Right atrium auricular region (tissue), 2 donors: ENCODE measurements around the gene RNF220. TPM values are rescaled to one million over a fixed set of nuclear protein-coding genes. Genes with fewer than 3 reads are reported as not detected.

Experiments
- DNase-seq: peaks from one replicate; pipeline ENCODE4 v3.0.0-alpha.2; 2019; ENCODE audit warnings: low spot score
- H3K27ac ChIP-seq, 2 donors: fragments of 200-600 bp; sonication (generic); 1 replicate in 1 of 2; 2 replicates in 1 of 2; pipeline ENCODE4 v1.5.1; 2016 to 2019
- H3K27me3 ChIP-seq, 2 donors: fragments of 200-600 bp; sonication (generic); one replicate each; pipeline versions ENCODE4 v1.5.1 to v1.6.0; 2017 to 2019
- H3K36me3 ChIP-seq: fragments of 200-600 bp; sonication (generic); one replicate; pipeline ENCODE4 v1.5.1; 2016
- H3K4me1 ChIP-seq, 2 donors: fragments of 200-600 bp; sonication (generic); one replicate each; pipeline versions ENCODE4 v1.5.1 to v1.6.0; 2017 to 2019
- H3K4me3 ChIP-seq, 2 donors: fragments of 200-600 bp; sonication (generic); 1 replicate in 1 of 2; 2 replicates in 1 of 2; pipeline ENCODE4 v1.5.1; 2017 to 2019; ENCODE audit warnings: mild to moderate bottlenecking in 1 of 2, moderate library complexity in 1 of 2
- H3K9me3 ChIP-seq, 2 donors: fragments of 200-600 bp; sonication (generic); one replicate each; pipeline ENCODE4 v1.5.1; 2019
- CTCF ChIP-seq, 2 donors: fragments of 200-600 bp; sonication (generic); IDR thresholded peaks; one replicate each; pipeline ENCODE4 v1.5.1; 2019; ENCODE audit warnings: antibody characterized with exemption in 2 of 2
- total RNA-seq, 2 donors: library from RNA; depleted of rRNA; stranded (reverse); fragments of >200 nt; gene quantifications; one replicate each; pipeline ENCODE4 v1.1.0, GENCODE V29; 2016

RNF220 gene
- total RNA-seq, 2 donors from 2014 or later: 76.1 to 91.6 TPM

GRCh38 chr1:44401256-44402228 is 3.5 kb upstream of the RNF220 start:
- Histone ChIP-seq H3K4me3 (no peak overlapping the region), H3K9me3 (no peaks in the 10 kb centered on the region), H3K4me1 (peaks cover 0 to 20% of the 10 kb centered on the region in 2 donors), H3K27me3 (peaks cover 3 to 8% of the 10 kb centered on the region in 2 donors), H3K27ac (no peak overlapping the region), H3K36me3 (no peaks in the 10 kb centered on the region)
- no peak for TF ChIP-seq CTCF (IDR thresholded peaks at IDR 0.05)
- DNase-seq: no peak

GRCh38 chr1:44405798-44406736 is 1.0 kb downstream of the RNF220 start:
- H3K4me1 ChIP-seq: peaks cover 0 to 37% of the 10 kb centered on the region in 2 donors
- H3K27ac ChIP-seq: peak overlapping the region; percentile 28 to 47
- H3K36me3 ChIP-seq: no peaks in the 10 kb centered on the region
- peak overlapping the region; percentile 27 to 52 for H3K4me3 ChIP-seq
- no peak for DNase-seq
- H3K27me3 ChIP-seq: peaks cover 23 to 42% of the 10 kb centered on the region in 2 donors
- no peak for TF ChIP-seq CTCF (IDR thresholded peaks at IDR 0.05)
- H3K9me3 ChIP-seq: no peaks in the 10 kb centered on the region

GRCh38 chr1:44406737-44407429 is 1.8 kb downstream of the RNF220 start:
- peaks cover 0 to 37% of the 10 kb centered on the region in 2 donors for H3K4me1 ChIP-seq
- H3K27ac ChIP-seq: peak overlapping the region in 1 of 2 donors; percentile 47
- no peak for DNase-seq

GRCh38 chr1:44407430-44408211 is 2.6 kb downstream of the RNF220 start:
- H3K4me1 ChIP-seq: peaks cover 0 to 37% of the 10 kb centered on the region in 2 donors
- no peaks in the 10 kb centered on the region for H3K36me3 ChIP-seq
- H3K9me3 ChIP-seq: no peaks in the 10 kb centered on the region
- peak overlapping the region; percentile 27 to 52 for H3K4me3 ChIP-seq
- no peak overlapping the region for H3K27ac ChIP-seq
- DNase-seq: no peak
- H3K27me3 ChIP-seq: peaks cover 22 to 50% of the 10 kb centered on the region in 2 donors
- no peak for TF ChIP-seq CTCF (IDR thresholded peaks at IDR 0.05)

More at GRCh38 chr1:44406737-44407429, 1.8 kb downstream of the RNF220 start:
- Histone ChIP-seq H3K9me3 (no peaks in the 10 kb centered on the region), H3K36me3 (no peaks in the 10 kb centered on the region), H3K27me3 (peaks cover 23 to 43% of the 10 kb centered on the region in 2 donors), H3K4me3 (peak overlapping the region; percentile 27 to 52)
- no peak for TF ChIP-seq CTCF (IDR thresholded peaks at IDR 0.05)
